NB4 (cell line): ENCODE measurements around the gene PARP1.
A peak's percentile ranks its signal among the peaks of the same experiment; 100 is the strongest.

Experiments
- DNase-seq: peaks from one replicate; pipeline ENCODE4 v3.0.0; 2010; ENCODE audit warnings: low read depth
- H3K4me3 ChIP-seq: one replicate; pipeline ENCODE4 v1.5.1; 2011; ENCODE audit warnings: mild to moderate bottlenecking, low read depth, low read length, moderate library complexity
- CTCF ChIP-seq: IDR thresholded peaks from one replicate; pipeline ENCODE4 v1.5.1; 2012; ENCODE audit warnings: low read depth, low read length
- MAX ChIP-seq: IDR thresholded peaks from 2 replicates; pipeline ENCODE4 v1.6.1; 2011; ENCODE audit warnings: low read depth, low read length
- MYC ChIP-seq: IDR thresholded peaks from 2 replicates; pipeline ENCODE4 v1.6.1; 2011; ENCODE audit warnings: low read depth, low read length
- POLR2A ChIP-seq: IDR thresholded peaks from 2 replicates; pipeline ENCODE4 v1.6.1; 2011; ENCODE audit warnings: mild to moderate bottlenecking; ENCODE audit not compliant: insufficient read length; ENCODE audit errors: extremely low read depth

The PARP1 gene

GRCh38 chr1:226420897-226421296, 13.0 kb upstream of the PARP1 start:
- H3K4me3 ChIP-seq, result no peak overlapping the region
- TF ChIP-seq MAX (no peak), POLR2A (no peak)
- no peak for DNase-seq

- TF ChIP-seq CTCF (no peak), POLR2A (no peak), MAX (no peak), MYC (no peak)
- H3K4me3 ChIP-seq, result no peak overlapping the region
- no peak for DNase-seq
These were observed 12.4 kb upstream of the PARP1 start for GRCh38 chr1:226420328-226420727.

GRCh38 chr1:226419284-226420029, 11.6 kb upstream of the PARP1 start:
- H3K4me3 ChIP-seq, result no peak overlapping the region
- DNase-seq, result peak; percentile 30
- TF ChIP-seq POLR2A (no peak), MYC (no peak), MAX (no peak), CTCF (no peak)

- DNase-seq, result no peak
- TF ChIP-seq MYC, result no peak
- TF ChIP-seq POLR2A, result no peak
- TF ChIP-seq CTCF, result no peak
- no peak for TF ChIP-seq MAX
- no peak overlapping the region for H3K4me3 ChIP-seq
These were observed 10.1 kb upstream of the PARP1 start for GRCh38 chr1:226417830-226418546.

- no peak overlapping the region for H3K4me3 ChIP-seq
- TF ChIP-seq MAX (no peak), POLR2A (no peak), MYC (no peak), CTCF (no peak)
These were observed 9.5 kb upstream of the PARP1 start for GRCh38 chr1:226417350-226417749.

GRCh38 chr1:226414098-226414698, 6.3 kb upstream of the PARP1 start:
- TF ChIP-seq CTCF (no peak), MAX (no peak), MYC (no peak), POLR2A (no peak)
- no peak for DNase-seq
- no peak overlapping the region for H3K4me3 ChIP-seq

More at GRCh38 chr1:226417350-226417749, 9.5 kb upstream of the PARP1 start:
- no peak for DNase-seq
